HG02885 (cell line): ENCODE measurements around the gene MMS19.
"Not testable (repeated sequence)": the region's sequence is repeated elsewhere in the genome, so short reads cannot be mapped to it uniquely, and the experiment has no call there.

ENCODE experiments used
- ATAC-seq: cut with Tn5 transposase; IDR thresholded peaks from one replicate; pipeline ENCODE4 v1.9.1; 2021; ENCODE audit warnings: mild to moderate bottlenecking; ENCODE audit not compliant: unreplicated experiment, poor library complexity

Gene MMS19

DNA sequence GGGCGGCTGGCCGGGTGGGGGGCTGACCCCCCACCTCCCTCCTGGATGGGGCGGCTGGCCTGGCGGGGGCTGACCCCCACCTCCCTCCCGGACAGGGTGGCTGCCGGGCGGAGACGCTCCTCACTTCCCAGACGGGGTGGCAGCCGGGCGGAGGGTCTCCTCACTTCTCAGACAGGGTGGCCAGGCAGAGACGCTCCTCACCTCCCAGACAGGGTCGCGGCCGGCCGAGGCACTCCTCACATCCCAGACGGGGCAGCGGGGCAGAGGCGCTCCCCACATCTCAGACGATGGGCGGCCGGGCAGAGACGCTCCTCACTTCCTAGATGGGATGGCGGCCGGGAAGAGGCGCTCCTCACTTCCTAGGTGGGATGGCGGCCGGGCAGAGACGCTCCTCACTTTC, 30.7 kb upstream of the MMS19 start:
- ATAC-seq, result not testable (repeated sequence)

DNA sequence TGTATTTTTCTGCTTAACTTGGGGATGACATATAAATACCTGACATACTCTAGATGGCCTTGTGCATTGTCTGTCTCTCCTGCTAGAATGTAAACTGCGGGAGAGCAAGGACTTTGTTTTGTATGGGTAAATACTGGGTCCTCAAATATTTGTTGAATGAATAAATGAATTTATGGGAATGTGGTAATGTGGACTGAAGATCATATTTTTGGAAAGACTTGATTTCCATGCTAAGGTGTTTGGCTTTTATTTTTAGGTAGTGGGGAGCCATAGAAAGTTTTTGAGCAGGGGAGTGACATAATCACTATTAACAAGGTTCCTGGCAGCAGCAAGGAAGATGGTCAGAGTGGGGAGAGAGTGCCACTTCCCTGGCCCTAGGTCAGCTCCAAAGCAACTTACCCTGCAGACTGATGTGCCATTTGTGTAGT, 27.5 kb upstream of the MMS19 start:
- no peak for ATAC-seq

DNA sequence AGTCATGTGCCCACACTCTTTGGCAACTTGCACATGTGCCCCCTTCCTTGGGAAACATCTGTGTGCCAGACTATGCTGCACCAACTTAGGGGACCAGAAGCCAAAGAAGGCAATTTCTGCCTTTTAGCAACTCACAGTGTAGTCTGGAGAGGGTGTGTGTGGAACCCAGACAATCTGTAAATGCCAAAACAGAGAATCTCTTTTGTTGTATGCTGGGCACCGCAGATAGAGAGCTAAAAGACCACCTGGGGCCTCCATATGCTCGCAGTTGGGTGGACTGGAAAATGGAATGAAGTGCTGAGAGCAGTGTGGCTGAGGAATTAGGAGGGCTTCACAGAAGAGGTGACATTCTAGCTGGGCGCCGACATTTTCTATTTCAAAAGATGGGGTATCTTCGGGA, 26.9 kb upstream of the MMS19 start:
- ATAC-seq, result no peak

DNA sequence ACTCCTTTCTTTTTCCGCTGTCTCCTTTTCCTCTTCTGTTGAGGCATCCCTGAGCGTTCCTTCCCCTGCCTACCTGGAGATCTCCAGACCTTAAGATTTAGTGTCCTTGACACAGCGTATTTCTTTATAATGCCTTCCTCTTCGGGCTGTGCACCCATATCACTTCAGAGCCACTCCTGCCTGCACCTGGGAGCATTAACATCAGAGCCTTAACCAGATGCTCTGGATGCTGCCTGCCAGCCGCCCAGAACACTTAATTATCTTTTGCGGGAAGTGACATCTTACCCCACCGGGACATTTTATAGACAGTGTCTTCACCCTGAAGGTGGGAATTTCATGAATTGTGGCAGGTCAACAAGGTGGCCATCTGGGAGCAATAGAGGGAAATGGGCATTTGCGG, 24.7 kb upstream of the MMS19 start:
- ATAC-seq, result no peak

DNA sequence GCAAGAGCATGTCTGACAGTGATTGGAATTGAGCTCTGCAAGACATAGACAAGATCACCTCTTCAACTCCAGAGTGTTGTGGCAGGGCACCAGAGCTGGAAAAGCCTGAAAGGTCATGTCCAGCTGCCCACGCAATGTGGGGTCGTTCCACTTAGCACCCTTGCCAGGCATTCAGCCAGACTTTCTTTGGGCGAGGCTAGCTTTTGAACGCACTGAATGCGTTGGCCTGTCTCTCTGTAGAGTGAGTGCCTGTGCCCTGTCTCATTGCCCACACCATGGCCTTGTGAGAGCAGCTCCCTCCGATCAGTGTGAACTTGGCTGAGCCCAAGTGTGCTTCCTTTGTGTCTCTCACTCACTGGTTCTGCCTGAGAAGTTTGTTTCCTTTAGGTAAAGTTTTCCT, 23.8 kb upstream of the MMS19 start:
- ATAC-seq, result no peak

DNA sequence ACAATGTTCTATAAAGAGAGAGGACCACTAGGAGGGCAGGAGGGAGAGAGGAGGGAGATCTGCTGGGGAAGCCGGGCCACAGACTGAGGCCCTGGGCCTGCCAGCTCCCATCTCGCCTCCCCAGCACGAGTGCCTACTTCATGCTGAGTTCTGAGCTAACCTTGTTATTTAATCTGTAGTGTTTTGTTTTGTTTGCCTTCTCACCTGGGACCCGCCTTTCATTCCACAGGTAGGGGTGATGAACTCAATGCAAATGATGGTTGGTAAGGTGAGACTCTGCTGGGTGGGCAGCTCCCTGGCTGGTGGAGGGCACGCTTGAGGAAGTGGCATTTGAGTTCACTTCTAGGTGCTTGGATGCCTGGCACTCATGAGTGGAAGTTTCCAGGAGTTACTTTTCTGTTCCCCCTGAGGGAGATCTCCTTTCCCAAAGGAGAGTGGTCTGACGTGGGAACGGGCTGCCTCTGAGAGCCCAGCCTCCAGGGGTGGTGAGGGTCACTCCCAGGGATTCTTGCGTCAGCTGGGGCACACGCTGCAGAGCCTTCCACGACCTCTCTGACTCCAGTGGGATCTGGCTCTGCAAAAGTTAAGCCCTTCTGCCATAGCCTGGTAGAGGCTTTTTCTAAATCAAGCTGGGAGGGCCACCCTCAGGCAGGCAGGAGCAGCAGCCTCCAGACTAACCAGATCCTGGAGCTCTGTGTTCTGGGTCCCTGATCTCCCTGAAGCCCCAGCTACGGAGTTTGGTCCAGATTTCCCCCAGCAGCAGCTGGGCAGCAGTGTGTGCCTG, 22.9 kb upstream of the MMS19 start:
- no peak for ATAC-seq

DNA sequence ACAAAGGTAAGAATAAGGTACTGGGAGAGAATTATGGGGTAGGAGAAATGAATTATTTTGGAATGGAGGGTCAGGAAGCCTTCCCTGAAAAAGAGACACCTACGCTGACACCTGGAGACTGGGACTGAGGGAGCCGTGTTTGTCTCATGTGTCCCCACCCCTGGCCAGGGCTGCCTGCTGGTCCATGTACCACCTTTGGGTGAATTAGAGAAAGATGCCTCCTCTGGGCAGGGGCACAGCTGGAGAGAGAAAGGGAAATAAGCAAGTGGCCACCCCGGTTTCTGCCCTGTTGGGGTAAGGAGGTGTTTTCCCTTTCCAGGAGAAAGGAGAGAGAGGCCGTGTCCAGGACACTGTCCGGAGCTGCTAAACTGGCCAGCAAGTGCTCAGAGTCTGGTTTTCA, 22.3 kb upstream of the MMS19 start:
- ATAC-seq, result no peak

DNA sequence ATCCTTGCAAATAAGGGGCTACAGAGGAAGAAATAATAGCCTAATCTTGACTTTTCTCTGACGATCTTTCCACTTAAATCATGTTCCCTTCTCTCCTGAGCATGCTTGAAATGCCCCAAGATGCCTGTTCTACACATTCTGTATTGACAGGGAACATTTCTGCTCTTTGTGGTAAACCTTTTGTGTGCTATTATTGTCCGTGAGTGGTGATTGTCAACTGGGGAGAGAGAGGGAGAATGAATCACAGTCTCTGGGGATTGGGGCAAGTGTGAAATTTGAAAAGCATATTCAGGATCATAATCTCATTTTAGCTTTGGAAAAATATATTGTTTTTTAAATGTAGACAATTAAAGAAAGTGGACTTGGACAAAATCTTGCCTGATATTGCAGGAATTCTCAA, 21.1 kb upstream of the MMS19 start:
- ATAC-seq, result no peak

DNA sequence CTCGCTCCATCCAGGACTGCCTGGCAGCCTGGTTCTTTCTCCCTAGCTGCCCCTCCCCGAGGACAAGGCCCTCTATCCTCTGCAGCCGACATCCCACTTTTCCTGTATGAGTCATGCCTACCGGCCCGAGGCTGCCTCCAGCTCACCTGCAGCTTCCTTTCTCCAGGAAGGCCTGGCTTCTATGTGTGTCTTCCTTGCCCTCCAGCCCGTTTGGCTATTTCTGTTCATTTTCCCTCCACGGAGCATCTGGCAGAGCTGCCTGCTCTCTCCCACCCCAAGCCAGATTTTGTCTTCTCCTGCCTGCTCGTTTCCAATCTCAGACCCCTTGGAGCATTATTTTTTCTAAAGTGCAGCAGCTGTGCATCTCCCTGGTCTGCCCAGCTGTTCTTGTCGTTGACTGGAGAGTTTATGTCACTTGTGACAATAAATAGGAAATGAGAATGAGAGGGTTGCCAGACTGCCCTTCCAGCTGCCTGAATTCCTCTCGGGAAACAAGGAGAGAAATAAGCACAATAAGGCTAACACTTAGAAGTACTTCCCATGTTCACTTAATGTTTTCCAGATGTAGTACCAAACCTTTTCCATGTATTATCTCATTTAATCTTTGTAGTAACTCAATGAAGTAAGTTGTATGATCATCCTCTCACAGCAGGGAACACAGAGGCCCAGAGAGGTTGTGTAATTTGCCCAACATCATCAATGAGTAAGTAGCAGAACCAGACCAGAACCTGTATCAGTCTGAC, 20.2 kb upstream of the MMS19 start:
- no peak for ATAC-seq

DNA sequence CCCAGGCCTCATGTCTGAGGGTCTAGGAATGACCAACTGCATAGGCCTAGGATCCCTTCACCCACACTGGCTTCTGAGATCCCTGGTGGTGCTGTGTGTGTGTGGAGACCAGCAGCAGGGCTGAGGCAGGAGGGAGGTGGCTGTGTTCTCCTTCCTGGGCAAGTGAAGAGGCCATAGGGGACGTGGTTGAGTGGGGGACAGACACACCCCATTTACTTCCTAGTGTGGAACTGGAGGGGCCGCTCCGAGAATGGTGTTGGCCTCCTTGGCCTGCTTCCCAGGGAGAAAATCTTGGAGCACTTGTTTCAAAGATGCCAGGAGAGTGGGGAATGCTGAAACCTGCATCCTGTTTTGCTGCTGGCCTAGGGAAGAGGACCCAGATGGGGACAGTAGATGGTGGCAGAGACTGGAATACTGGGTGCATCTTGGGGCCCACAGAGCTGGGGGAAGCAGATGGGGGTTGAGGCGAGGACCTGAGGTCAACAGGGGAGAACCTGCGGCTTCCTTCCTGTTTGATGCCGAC, 19.6 kb upstream of the MMS19 start:
- ATAC-seq, result no peak

DNA sequence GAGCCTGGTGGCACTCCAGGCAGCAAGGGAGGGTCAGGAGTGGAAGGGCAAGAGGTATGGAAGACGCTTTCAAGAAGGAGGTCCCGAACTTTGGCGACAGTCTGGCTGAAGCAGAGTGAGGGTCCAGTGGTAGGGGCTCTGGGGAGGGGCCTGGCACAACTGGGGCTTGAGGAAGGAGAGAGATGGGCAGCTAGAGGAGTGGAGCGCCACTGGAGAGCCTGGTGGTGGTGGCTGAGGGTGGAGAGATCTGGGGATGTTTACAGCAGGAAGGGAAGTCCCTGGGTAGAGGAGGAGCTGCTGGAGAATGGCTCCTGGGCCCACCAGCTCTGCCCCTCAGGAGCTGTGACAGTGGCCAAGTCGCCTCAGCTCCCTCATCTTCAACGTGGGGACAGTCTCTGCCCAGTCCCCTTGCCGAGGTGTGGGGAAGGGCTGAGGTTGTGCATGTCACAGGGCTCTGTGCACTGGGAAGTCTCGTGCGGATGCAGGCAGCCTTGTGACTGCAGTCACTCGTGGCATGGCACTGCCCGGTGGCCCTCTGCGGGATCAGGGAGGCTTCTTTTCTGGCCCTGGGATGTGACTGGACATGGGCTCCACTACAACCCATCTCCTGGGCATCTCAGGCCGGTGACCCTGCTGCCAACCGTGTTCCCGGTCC, 19.0 kb upstream of the MMS19 start:
- no peak for ATAC-seq

DNA sequence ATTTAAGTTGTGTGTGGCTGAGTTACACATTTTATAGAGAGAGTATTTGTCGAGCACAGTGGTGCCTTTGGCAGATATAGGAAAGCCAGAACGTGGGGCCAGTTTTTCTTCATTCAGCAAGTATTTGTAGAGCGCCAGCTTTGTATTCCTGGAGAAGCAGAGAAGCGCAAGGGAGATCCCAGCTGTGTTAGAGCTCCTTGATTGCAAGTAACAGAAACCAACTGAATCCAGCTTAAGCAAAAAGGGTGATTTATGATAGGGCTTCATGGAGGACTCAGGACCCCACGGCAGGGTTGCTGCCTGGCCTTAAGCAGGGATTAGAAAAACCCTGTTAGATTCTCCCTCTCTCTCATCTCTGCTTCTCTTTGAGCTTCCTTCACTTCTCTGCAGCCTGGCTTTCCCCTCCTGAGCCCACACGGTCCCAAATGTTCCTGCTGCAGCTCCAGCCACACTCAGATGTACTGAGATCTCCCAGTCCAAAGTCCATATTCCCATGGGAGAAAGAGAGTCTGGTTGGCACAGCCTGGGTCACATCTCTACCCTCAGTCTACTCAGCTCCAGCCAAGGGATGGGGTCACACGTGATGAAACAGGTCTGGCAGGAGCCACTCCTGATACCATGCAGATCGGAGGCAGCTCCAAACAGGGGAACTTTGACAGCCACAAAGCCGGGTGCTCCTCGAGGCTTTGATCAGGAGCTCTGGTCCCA, 17.2 kb upstream of the MMS19 start:
- ATAC-seq, result no peak

DNA sequence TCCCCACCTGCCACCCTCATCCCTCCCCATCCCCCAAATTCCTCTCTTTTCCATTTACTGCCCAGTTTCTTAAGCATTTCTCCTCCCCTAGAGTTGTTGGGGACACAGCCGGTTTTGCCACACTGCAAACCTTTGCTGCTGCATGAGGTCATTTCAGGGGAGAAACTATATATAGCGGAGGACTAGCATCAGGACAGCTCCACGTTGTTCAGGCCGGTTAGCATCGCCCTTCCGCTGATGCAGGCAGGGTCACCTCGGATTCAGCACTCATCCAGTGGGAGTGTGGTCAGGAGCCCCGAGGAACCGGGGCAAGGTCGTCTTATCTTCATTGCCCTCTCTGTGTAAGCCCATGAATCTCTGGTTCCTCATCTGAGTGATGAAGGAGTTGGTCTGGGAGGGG, 16.1 kb upstream of the MMS19 start:
- no peak for ATAC-seq

DNA sequence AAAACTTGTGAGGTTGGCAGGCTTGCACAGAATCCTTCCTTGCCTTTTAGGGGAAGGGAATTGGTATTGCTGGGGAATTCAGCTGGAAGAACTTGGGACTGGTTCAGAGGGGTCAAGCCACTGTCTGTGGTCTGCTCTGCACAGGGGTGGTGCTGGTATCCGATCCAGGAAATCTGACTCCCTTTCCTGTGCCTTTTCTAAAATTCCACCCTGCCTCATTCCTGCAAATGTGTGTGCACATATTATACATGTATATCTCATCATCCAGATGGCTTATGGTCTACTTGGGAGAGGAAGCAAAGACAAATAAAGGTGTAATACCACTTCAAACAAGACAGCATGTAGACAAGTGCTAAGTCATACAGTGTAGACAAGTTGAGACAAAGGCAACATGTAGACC, 14.8 kb upstream of the MMS19 start:
- ATAC-seq, result no peak

DNA sequence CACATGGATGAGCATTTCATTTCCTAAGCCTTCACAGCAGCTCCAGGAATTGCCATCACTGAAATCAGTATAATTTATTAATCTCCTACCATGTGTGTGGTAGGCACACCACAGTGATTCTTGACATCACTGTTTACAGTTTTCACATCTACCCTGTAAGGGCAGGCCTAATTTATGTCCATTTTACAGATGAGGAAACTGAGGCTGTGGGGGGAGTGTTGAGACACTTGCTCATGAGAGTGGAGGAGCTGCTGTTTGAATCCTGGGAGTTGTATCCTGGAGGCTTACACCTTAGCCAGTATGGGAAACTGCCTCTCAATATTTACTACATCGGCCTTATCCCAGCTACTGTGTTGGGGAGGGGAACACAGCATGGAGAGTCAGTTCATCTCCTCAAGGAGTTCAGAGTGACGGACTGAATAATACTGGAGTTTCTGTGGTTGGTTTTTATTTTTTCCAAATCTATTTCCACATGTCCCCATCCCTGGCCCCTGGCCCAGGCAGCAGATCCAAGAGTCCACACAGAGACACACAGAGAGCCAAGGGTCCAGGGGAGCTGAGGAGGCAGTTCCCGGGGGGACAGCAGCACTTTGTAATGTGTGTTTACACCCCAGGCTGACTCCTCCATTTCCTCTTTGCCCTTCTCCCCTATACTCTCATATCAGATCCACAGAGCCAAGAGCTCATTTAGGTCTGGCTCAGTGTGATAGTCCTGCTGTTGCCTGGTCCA, 13.7 kb upstream of the MMS19 start:
- no peak for ATAC-seq

DNA sequence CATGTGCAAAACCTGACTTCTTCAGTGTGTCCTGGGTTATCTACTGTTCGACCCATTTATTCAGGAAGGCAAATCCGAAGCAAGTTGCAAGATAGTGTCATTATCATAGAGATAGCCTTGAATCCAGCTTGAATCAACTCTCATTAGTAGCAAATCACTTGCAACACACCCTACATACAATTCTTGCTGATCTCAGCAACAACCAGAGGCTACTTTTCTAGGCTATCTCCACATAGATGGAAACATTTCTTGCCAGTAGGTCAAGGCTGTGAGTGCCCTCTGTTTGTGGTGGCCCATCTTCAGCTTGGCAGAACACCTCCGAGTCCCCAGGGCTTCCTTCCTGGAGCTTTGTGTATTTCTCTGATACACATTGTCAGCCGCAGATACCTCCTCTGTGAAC, 12.5 kb upstream of the MMS19 start:
- no peak for ATAC-seq

DNA sequence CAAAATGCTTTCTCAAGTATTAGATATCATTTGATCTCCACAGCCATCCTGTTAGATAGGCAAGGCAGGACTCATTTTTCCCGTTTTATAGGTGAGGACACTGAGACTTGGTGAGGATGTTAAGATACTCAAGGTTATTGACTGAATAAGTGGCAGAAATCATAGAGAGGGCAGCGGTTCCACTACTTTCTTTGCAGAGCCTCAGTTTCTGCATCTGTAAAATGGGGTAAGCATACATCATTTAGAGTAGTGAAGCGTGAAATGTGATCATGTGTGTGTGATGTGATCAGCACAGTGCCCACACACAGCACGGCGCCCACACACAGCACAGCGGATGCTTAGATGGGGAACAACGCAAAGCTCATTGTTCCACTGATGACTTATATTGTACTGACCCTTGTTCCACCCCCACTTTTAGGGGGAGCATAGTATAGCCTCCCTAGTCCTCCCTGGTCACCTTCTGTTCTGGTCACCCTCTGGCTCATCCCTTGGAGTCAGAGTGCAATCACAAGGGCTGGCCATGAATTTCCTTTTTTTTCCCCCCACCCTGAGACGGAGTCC, 11.0 kb upstream of the MMS19 start:
- ATAC-seq, result no peak

DNA sequence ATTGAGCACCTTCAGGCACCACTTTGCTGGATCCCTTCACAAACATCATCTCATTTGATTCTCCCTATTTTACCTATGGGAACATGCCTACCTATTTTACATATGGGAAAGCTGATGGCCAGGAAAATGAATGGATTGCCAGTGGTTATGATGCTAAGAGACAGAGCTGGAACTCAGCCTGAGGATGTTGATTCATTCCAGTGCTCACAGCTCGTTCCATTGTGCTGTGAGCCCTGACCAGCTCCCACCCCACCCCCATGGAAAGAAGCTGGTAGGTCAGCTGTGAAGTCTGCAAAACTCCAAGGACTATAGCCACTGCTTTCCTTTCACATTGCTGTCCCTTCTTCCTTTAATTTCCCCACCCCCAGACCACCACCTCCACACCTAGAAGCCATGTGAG, 10.1 kb upstream of the MMS19 start:
- no peak for ATAC-seq

DNA sequence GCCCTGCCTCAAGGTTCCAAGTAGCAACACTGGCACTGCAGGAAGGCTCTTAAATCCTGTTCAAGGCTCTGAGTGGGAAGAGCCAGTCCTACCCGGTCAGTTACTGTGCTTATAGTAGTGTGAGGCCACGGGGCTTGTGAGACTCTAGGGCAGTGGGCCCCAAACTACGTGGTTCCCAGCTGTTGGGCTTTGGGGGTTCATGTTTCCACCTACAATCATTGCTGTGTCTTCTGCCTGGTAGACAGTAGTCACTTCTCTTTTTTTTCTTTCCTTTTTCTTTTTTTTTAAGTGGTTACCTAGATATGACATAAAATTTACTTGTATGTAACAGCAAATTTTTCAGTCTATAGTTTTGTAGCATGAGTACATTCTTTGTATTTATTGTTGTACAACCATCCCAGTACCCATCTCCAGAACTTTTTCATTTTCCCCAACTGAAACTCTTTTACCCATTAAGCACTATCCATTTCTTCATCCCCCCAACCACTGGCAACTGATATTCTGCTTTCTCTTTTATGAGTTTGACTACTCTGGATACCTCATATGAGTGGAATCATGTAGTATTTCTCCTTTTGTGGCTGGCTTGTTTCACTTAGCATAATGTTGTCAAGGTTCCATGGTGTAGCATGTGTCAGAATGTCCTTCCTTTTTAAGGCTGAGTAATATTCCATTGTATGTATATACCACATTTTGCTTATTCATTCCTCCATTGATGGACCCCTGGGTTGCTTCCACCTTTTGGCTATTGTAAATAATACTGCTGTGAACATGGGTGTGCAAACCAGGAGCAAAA, 8.2 kb upstream of the MMS19 start:
- no peak for ATAC-seq
